Measurements from ENCODE around the gene UFD1. TPM values are rescaled to one million over a fixed set of nuclear protein-coding genes. Genes with fewer than 3 reads are reported as not detected.

The UFD1 gene
- total RNA-seq, 1 donor from 2014 or later = 48.0 TPM

GRCh38 chr22:19497245-19497644, 18.3 kb upstream of the UFD1 start:
- TF ChIP-seq CTCF (IDR thresholded peaks at IDR 0.05; ENCODE audit: partially characterized antibody, unreplicated experiment) = no peak
- Mint-ChIP-seq H3K4me1 (ENCODE audit: low read depth, unreplicated experiment) (no peaks in the 10 kb centered on the region), H3K9me3 (ENCODE audit: unreplicated experiment) (peaks cover 2% of the 10 kb centered on the region), H3K36me3 (ENCODE audit: unreplicated experiment) (no peaks in the 10 kb centered on the region), H3K27me3 (ENCODE audit: unreplicated experiment) (peaks cover 6% of the 10 kb centered on the region), H3K27ac (ENCODE audit: unreplicated experiment) (no peak overlapping the region), H3K4me3 (ENCODE audit: unreplicated experiment) (no peak overlapping the region)
- DNase-seq = no peak

- Mint-ChIP-seq H3K27me3 (ENCODE audit: unreplicated experiment) (peaks cover 6% of the 10 kb centered on the region), H3K36me3 (ENCODE audit: unreplicated experiment) (no peaks in the 10 kb centered on the region), H3K4me3 (ENCODE audit: unreplicated experiment) (no peak overlapping the region), H3K9me3 (ENCODE audit: unreplicated experiment) (peaks cover 2% of the 10 kb centered on the region), H3K4me1 (ENCODE audit: low read depth, unreplicated experiment) (no peaks in the 10 kb centered on the region), H3K27ac (ENCODE audit: unreplicated experiment) (no peak overlapping the region)
- no peak for TF ChIP-seq CTCF (IDR thresholded peaks at IDR 0.05; ENCODE audit: partially characterized antibody, unreplicated experiment)
- DNase-seq = no peak
Observed at GRCh38 chr22:19496324-19496630, 17.3 kb upstream of the UFD1 start.

DNA sequence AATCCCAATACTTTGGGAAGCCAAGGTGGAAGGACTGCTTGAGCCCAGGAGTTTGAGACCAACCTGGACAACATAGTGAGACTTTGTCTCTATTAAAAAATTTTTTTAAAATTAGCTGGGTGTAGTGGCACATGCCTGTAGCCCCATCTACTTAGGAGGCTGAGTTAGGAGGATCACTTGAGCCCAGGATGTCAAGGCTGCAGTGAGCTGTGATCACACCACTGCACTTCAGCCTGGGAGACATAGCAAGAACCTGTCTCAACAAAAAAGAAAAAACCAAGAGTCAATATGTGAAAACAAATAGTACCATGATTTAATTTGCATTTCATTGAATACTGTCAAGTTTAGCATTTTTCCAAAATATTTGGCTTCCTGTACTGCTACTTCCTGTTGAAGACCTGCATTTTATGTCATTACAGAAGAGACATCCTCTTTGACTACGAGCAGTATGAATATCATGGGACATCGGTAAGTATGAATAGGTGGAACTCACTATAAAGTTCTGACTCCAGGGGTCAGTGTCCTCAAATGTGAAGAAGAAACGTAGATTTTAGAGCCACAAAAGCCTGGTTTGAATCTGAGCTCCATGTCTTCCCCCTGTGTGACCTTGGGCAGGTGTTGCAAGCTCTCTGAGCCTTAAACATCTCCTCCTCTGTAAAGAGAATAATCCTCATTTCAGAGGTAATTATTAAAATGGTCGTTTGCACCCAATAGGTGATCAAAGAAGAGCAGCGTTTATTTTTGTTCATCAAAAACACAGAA, 16.8 kb upstream of the UFD1 start:
- Mint-ChIP-seq H3K27ac (ENCODE audit: unreplicated experiment) (no peak overlapping the region), H3K27me3 (ENCODE audit: unreplicated experiment) (peaks cover 6% of the 10 kb centered on the region), H3K4me3 (ENCODE audit: unreplicated experiment) (no peak overlapping the region), H3K9me3 (ENCODE audit: unreplicated experiment) (peaks cover 2% of the 10 kb centered on the region), H3K4me1 (ENCODE audit: low read depth, unreplicated experiment) (no peaks in the 10 kb centered on the region), H3K36me3 (ENCODE audit: unreplicated experiment) (no peaks in the 10 kb centered on the region)
- TF ChIP-seq CTCF (IDR thresholded peaks at IDR 0.05; ENCODE audit: partially characterized antibody, unreplicated experiment) = no peak
- DNase-seq = no peak

GRCh38 chr22:19494676-19495173, 15.7 kb upstream of the UFD1 start:
- no peak overlapping the region for H3K4me3 Mint-ChIP-seq (ENCODE audit: unreplicated experiment)
- no peaks in the 10 kb centered on the region for H3K4me1 Mint-ChIP-seq (ENCODE audit: low read depth, unreplicated experiment)
- no peak for TF ChIP-seq CTCF (IDR thresholded peaks at IDR 0.05; ENCODE audit: partially characterized antibody, unreplicated experiment)
- no peaks in the 10 kb centered on the region for H3K9me3 Mint-ChIP-seq (ENCODE audit: unreplicated experiment)
- H3K27ac Mint-ChIP-seq (ENCODE audit: unreplicated experiment) = no peak overlapping the region
- H3K27me3 Mint-ChIP-seq (ENCODE audit: unreplicated experiment) = peaks cover 2% of the 10 kb centered on the region
- H3K36me3 Mint-ChIP-seq (ENCODE audit: unreplicated experiment) = no peaks in the 10 kb centered on the region
- DNase-seq = no peak

- H3K36me3 Mint-ChIP-seq (ENCODE audit: unreplicated experiment) = no peaks in the 10 kb centered on the region
- no peaks in the 10 kb centered on the region for H3K4me1 Mint-ChIP-seq (ENCODE audit: low read depth, unreplicated experiment)
- no peaks in the 10 kb centered on the region for H3K9me3 Mint-ChIP-seq (ENCODE audit: unreplicated experiment)
- DNase-seq = no peak
- H3K27me3 Mint-ChIP-seq (ENCODE audit: unreplicated experiment) = peaks cover 2% of the 10 kb centered on the region
- no peak overlapping the region for H3K4me3 Mint-ChIP-seq (ENCODE audit: unreplicated experiment)
- no peak for TF ChIP-seq CTCF (IDR thresholded peaks at IDR 0.05; ENCODE audit: partially characterized antibody, unreplicated experiment)
- H3K27ac Mint-ChIP-seq (ENCODE audit: unreplicated experiment) = no peak overlapping the region
Observed at GRCh38 chr22:19494001-19494560, 15.1 kb upstream of the UFD1 start.

Measured in glutamatergic neuron (in vitro differentiated cells).